ENCODE data around the gene CBR4.

- TF ChIP-seq EZH2 (IDR thresholded peaks at IDR 0.05; ENCODE audit: borderline replicate concordance, low read depth, low read length, poor library complexity, severe bottlenecking), result no peak
- TF ChIP-seq CTCF (conservative IDR thresholded peaks at IDR 0.05; ENCODE audit: low read depth, low read length), result no peak
These were observed 38.9 kb upstream of the CBR4 start for GRCh38 chr4:169048868-169049414.

Data from A673 (cell line).